GM21723 (cell line): Measurements from ENCODE around the gene UNC93A.
"Not testable (repeated sequence)": the region's sequence is repeated elsewhere in the genome, so short reads cannot be mapped to it uniquely, and the experiment has no call there.

Experiments
- ATAC-seq: cut with Tn5 transposase; IDR thresholded peaks from one replicate; pipeline ENCODE4 v1.9.1; 2021; ENCODE audit warnings: mild to moderate bottlenecking, moderate library complexity; ENCODE audit not compliant: unreplicated experiment

Gene UNC93A

DNA sequence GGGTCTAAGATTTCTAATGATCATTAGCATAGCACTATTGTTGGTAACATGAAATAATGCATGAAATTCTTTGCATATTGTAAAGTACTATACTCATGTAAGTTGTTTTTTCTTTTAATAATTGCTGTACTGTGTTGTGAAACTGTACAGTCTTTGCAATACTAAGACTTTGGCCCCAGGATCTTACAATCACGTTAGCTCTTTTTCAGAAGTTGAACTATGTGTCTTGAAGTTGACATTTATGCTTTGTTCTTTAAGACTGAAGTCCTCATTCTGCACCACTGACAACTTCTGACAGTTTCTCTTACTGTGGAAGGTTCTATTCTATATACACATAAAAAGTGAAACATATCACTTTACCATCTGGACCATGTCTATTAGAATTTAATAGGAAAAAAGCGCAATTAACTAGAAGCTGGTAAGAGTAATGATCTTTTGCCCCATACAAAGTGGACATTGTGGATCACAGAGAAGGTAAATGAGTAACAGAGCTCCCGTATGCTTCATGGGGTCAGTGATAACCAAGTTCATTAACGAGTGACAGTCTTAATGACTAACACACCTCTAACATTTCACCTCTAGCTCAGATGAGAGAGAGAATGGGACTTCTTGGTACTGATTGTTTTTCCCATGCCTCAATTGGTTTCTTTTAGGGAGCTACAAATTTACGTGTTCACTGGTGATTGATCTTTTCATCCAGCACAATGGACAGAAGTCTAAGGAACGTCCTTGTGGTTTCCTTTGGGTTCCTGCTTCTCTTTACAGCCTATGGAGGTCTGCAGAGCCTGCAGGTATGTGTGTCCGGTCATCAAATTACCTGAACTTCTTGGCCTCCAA, at the start of gene UNC93A:
UNC93A (plus strand) TSS at position 530 of the 837 bp plus-strand sequence; CDS start at position 705, 175 bp downstream.
- no peak for ATAC-seq

DNA sequence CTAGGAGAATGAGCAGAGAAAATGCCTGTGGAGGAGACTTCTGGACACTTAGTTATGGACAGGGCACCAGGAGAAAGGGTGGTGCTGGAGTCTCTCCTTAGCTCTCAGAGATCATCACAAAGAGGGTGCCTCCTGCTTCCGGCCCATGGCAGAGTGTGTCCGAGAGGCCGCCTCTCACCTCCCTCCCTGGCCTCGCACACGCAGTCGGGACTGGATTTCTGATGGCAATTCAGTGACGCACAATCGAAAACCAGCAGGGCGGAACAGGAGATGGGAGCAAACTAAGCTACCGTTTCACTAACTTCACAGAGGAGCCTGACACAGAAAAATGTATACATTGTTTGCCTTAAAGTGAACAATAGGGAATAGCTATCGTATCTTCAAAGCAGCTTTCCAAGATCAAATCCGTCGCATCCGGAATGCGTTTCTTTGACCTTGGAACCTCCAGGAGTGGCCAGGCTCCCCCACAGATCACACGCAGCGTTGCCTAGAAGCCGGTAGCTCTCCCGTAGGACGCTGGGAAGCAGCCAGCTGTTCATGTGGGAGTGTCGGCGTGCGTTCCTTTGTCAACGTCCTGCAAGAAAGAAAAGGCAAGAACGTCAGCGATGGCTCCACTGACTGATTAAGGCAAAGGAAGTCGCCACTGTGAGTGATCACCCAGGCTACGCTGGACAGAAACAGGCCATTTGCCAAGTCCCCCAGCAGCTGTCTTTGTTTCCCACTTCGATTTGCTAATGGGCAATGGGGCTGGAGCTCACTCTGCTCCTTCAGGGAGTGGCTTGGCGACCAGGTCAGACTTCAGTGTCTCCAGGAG, 49.6 kb upstream of the UNC93A start:
- ATAC-seq, result not testable (repeated sequence)

DNA sequence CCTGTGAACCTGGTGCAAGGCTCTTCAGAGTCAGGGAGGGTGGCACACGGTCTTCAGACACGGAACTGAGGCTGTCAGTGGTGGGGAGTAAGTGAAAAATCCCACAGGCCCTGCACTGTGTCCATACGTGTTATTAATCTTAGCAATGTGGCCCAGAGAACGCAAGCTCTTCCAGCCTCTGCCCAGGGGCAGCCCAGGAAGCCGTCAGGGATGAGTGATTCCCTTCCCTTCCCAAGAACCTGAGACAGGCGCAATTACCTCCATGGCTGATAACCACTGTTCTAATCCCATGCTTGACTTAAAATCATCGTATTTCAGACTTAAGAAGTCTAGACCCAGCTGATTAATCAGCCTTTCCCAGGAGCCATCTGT, 49.0 kb upstream of the UNC93A start:
- ATAC-seq, result not testable (repeated sequence)

GRCh38 chr6:167242511-167243051, 48.5 kb upstream of the UNC93A start:
- ATAC-seq, result not testable (repeated sequence)

- no peak for ATAC-seq
Measured at GRCh38 chr6:167244064-167244960, 46.8 kb upstream of the UNC93A start.

GRCh38 chr6:167244991-167245390, 46.1 kb upstream of the UNC93A start:
- no peak for ATAC-seq

- ATAC-seq, result no peak
Measured at GRCh38 chr6:167245591-167245990, 45.5 kb upstream of the UNC93A start.

DNA sequence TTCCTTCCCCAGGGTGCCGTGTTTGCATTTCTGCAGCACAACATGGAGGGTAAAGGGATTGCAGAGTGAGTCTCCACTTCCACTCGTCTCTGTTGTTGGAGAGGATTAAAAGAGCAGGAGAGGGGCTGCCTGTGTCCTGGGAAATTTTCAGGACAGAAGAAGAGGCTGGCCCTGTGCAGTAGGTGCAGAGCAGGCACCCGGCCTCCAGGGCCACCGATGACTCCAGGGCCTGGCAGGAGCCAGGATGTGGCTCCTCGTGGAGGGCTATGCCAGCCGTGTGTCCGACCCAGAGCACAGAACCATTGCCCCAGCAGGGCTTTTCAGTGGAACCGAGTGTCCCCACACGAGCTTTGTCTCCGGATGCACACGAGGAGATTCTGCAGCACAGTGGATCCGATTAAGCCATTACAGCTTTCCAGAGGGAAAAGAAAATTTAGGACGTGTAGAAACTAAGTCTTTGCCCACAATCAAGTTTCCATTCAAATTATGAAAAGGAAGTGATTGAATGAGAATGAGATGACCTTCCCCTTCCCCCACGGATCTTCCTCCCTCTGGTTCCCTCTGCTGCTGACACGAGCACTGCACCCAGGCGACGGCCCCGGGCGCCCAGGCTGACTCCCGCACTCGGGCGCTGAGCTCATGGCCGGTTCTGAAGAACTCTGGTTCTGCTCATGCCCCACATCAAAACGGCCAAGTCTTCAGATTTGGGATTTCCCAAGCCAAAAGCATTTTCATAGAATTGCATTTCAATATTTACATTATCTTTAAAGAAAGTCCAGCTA, 43.1 kb upstream of the UNC93A start:
- no peak for ATAC-seq

- ATAC-seq, result not testable (repeated sequence)
Measured at GRCh38 chr6:167248878-167249455, 42.1 kb upstream of the UNC93A start.

- ATAC-seq, result no peak
Measured at GRCh38 chr6:167252271-167252670, 38.8 kb upstream of the UNC93A start.

DNA sequence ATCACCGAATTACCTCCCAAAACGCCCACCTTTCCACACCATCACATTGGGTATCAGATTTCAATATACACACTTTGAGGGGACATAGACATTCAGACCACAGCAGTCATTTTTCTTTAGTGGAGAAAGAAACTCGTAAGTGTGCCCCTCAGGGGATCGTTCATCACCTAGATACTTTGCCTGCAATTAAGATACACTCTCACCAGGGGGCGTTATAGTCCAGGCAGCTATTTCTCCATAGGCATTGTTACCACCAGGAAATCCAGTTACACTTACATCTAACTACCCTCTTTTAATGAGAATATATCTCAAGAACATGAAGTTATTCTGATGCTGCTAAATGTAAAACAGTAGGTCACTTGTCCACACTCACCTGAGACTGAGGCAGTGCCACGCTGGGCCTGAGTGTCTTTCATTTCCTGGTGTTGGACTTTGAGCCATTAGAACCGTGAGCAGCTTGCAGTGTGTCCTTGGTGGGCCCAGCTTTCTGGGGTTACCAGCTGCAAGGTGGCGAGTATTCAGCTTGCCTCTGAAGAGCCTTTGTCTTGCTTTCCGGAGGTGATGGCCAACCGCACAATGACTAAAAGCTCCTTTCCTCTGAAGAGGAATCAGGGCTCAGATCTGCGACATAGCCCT, 35.1 kb upstream of the UNC93A start:
- no peak for ATAC-seq

- no peak for ATAC-seq
Measured at GRCh38 chr6:167258646-167259045, 32.5 kb upstream of the UNC93A start.

DNA sequence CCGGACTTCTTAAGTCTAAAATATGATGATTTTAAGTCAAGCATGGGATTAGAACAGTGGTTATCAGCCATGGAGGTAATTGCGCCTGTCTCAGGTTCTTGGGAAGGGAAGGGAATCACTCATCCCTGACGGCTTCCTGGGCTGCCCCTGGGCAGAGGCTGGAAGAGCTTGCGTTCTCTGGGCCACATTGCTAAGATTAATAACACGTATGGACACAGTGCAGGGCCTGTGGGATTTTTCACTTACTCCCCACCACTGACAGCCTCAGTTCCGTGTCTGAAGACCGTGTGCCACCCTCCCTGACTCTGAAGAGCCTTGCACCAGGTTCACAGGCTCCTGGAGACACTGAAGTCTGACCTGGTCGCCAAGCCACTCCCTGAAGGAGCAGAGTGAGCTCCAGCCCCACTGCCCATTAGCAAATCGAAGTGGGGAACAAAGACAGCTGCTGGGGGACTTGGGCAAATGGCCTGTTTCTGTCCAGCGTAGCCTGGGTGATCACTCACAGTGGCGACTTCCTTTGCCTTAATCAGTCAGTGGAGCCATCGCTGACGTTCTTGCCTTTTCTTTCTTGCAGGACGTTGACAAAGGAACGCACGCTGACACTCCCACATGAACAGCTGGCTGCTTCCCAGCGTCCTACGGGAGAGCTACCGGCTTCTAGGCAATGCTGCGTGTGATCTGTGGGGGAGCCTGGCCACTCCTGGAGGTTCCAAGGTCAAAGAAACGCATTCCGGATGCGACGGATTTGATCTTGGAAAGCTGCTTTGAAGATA, 24.9 kb upstream of the UNC93A start:
- not testable (repeated sequence) for ATAC-seq

DNA sequence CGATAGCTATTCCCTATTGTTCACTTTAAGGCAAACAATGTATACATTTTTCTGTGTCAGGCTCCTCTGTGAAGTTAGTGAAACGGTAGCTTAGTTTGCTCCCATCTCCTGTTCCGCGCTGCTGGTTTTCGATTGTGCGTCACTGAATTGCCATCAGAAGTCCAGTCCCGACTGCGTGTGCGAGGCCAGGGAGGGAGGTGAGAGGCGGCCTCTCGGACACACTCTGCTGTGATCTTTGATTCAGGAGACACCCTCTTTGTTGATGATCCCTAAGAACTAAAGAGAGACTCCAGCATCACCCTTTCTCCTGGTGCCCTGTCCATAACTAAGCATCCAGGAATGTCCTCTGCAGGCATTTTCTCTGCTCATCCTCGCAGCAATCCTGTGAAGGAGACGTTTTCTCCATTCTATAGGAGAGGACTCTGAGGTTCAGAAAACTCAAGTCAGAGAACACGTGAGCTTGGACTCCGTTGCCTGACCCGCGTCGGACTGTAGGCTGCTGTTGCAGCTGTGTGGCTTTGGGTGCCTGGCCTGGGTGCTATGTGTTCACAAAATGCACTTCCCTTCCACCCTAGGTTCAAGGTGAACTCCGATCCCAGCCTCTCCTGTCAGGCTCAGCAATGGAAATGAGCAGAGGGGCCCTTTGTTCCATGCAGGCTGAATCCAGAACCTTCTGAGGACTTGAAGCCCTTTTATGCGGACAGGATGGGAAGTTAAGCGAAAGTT, 24.1 kb upstream of the UNC93A start:
- no peak for ATAC-seq

GRCh38 chr6:167267556-167267898, 23.6 kb upstream of the UNC93A start:
- ATAC-seq, result not testable (repeated sequence)

GRCh38 chr6:167267921-167268401, 23.2 kb upstream of the UNC93A start:
- no peak for ATAC-seq

DNA sequence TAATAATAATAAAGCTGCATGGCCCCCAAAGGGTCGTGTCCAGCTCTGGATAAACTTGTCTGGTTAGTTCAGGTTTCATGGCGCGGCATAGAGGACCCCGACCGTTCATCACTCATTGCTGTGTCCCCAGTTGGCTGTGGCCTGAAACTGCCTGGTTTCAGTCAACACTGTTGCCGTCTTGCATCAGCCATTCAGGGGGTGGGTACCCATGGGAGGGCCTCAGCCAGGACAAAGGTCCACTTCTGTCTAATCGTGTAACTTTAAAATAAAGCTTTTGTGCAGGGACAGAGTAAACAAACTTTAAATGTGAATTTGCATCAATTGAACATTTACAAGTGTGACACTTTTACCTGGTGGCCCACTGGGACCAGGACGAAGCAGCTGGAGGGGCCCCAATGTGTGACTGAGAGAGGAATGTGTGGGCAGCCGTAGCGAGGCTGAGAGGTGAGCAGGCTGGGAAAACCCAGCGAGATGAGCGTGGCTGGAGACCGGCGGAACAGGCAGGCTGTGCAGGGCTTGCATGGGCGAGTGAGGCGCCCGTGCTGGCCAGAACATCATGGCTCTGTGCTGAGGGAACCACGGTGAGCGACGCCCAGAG, 22.3 kb upstream of the UNC93A start:
- ATAC-seq, result no peak
